ENCODE measurements around the gene DRD1.
"Not testable (repeated sequence)": the region's sequence is repeated elsewhere in the genome, so short reads cannot be mapped to it uniquely, and the experiment has no call there.

Gene DRD1

GRCh38 chr5:175422058-175422457, 21.9 kb downstream of the DRD1 start:
- DNase-seq, result no peak

- DNase-seq, result no peak
These were observed 23.6 kb downstream of the DRD1 start for GRCh38 chr5:175420383-175420782.

- DNase-seq, result no peak
These were observed 25.7 kb downstream of the DRD1 start for GRCh38 chr5:175418251-175418650.

GRCh38 chr5:175417384-175417783, 26.6 kb downstream of the DRD1 start:
- DNase-seq, result no peak

- DNase-seq, result no peak
These were observed 28.7 kb downstream of the DRD1 start for GRCh38 chr5:175415303-175415702.

- DNase-seq, result no peak
These were observed 33.1 kb downstream of the DRD1 start for GRCh38 chr5:175410926-175411325.

- no peak for DNase-seq
These were observed 37.7 kb downstream of the DRD1 start for GRCh38 chr5:175406300-175406699.

GRCh38 chr5:175397590-175398297, 46.2 kb downstream of the DRD1 start:
- not testable (repeated sequence) for DNase-seq

- not testable (repeated sequence) for DNase-seq
These were observed 48.6 kb downstream of the DRD1 start for GRCh38 chr5:175395430-175395829.

- no peak for DNase-seq
These were observed 49.4 kb downstream of the DRD1 start for GRCh38 chr5:175394601-175395000.

GRCh38 chr5:175393897-175394296, 50.1 kb downstream of the DRD1 start:
- no peak for DNase-seq

GRCh38 chr5:175392236-175392635, 51.7 kb downstream of the DRD1 start:
- no peak for DNase-seq

GRCh38 chr5:175390352-175391083, 53.5 kb downstream of the DRD1 start:
- DNase-seq, result no peak
